ENCODE measurements around the gene FAM120B. TPM values are rescaled to one million over a fixed set of nuclear protein-coding genes. Genes with fewer than 3 reads are reported as not detected.

Gene FAM120B
- total and polyA plus RNA-seq, 8 donors: 5.6 to 18.7 (median 11.7) TPM

DNA sequence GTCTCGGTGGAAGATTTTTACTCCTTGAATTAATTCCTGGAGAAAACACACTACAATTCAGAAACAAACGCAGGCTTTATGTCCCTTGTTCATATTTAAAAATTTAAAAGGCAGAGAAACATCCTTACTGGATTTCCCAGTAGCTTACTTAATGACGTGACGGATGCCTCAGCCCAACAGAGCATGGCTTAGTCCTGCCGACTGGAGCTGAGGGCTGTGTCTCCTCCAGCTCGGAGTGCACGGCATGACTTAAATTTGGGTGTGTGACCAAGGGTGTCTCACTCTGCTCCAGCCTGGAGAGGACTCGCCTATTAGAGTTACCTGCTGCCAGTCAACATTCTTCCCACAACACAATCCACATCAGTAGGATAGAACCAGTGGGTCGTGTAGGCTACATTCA is 139.4 kb downstream of the FAM120B start:
- FAIRE-seq (no peak), DNase-seq (no peak), ATAC-seq (no peak)
- H3K9me3 ChIP-seq: no peaks in the 10 kb centered on the region
- WGBS, 2 donors: 83 to 84% methylated on average over 9 of the region's 9 CpGs
- H3K4me3 ChIP-seq: no peak overlapping the region
- TF ChIP-seq CTCF (IDR thresholded peaks at IDR 0.05): no peak
- no peaks in the 10 kb centered on the region for H3K4me1 ChIP-seq
- no peaks in the 10 kb centered on the region for H3K27me3 ChIP-seq
- intact Hi-C loops (cut with DNase I): no loop called here
- H3K36me3 ChIP-seq: no peaks in the 10 kb centered on the region
- no peak overlapping the region for H3K27ac ChIP-seq

DNA sequence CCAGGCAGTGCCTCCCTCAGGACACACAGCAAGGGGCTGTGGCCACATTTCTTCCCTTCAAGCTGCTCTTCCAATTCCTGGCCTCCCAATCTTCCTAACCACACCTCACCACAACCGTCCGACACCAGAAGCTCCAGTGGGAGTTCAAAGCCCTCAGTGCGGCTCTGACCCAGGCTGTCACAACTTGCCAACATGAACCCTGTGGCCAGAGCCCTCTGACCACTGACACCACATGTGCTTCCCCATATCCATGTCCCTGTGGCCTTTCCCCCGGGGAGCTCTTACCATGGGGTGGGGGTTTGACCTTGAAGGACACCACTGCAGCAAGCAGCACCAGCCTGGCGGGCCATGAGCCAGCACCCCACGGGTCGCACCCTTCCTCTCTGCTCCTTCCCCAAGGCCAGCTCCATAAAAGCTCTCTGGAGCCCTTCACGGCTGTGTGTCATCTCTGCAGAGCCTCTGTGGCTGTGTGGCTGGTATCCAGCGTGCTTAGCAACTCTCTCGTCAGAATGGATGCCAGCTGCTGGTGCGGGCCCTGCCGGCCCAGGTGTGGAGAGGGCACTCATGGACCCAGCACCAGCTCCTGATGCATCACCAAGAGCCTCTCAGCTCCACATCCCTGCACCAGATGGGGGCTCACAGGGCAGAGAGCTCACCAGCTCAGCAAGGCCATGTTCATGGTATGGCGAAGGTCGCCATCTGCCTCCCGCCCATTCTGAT is 140.4 kb downstream of the FAM120B start:
- no peak for DNase-seq
- no peak for FAIRE-seq

GRCh38 chr6:170447561-170447930 is 141.0 kb downstream of the FAM120B start:
- Histone ChIP-seq H3K27ac (no peak overlapping the region), H3K4me1 (no peaks in the 10 kb centered on the region), H3K27me3 (no peaks in the 10 kb centered on the region), H3K36me3 (no peaks in the 10 kb centered on the region), H3K9me3 (no peaks in the 10 kb centered on the region), H3K4me3 (no peak overlapping the region)
- DNase-seq (no peak), FAIRE-seq (no peak), ATAC-seq (no peak)
- WGBS, 2 donors: 87 to 89% methylated on average over 14 of the region's 14 CpGs
- intact Hi-C loops (cut with DNase I): no loop called here
- TF ChIP-seq CTCF (IDR thresholded peaks at IDR 0.05): no peak

More for the DNA sequence above, 140.4 kb downstream of the FAM120B start:
- H3K4me3 ChIP-seq: no peak overlapping the region
- intact Hi-C loops (cut with DNase I): no loop called here
- 79 to 88% methylated on average over 15 of the region's 15 CpGs for WGBS, 2 donors
- ATAC-seq: no peak
- no peaks in the 10 kb centered on the region for H3K27me3 ChIP-seq
- H3K9me3 ChIP-seq: no peaks in the 10 kb centered on the region
- no peak for TF ChIP-seq CTCF (IDR thresholded peaks at IDR 0.05)
- no peaks in the 10 kb centered on the region for H3K36me3 ChIP-seq
- no peaks in the 10 kb centered on the region for H3K4me1 ChIP-seq
- H3K27ac ChIP-seq: no peak overlapping the region

GRCh38 chr6:170448317-170448716 is 141.8 kb downstream of the FAM120B start:
- WGBS, 2 donors: 91 to 94% methylated on average over 12 of the region's 12 CpGs
- TF ChIP-seq CTCF (IDR thresholded peaks at IDR 0.05): no peak
- Histone ChIP-seq H3K9me3 (no peaks in the 10 kb centered on the region), H3K27me3 (no peaks in the 10 kb centered on the region), H3K36me3 (no peaks in the 10 kb centered on the region), H3K27ac (no peak overlapping the region), H3K4me3 (no peak overlapping the region), H3K4me1 (no peaks in the 10 kb centered on the region)
- FAIRE-seq (no peak), ATAC-seq (no peak), DNase-seq (no peak)
- intact Hi-C loops (cut with DNase I): no loop called here
